Astrocyte (in vitro differentiated cells and primary cell): ENCODE results near the gene CA12. TPM values are rescaled to one million over a fixed set of nuclear protein-coding genes. Genes with fewer than 3 reads are reported as not detected.

Source experiments
- DNase-seq: peaks from one replicate; pipeline ENCODE4 v3.0.0-alpha.2; 2010; ENCODE audit warnings: low read depth
- FAIRE-seq: peaks from 2 replicates; lab custom pipeline; 2011; peaks lifted over from hg19 to GRCh38; lab: Jason Lieb, UNC
- H2AFZ ChIP-seq: 2 replicates; pipeline ENCODE4 v1.6.0; 2012; ENCODE audit warnings: low read depth, low read length, inconsistent platforms
- H3K27ac ChIP-seq: 2 replicates; pipeline ENCODE4 v1.5.1; 2011; ENCODE audit warnings: low read depth, low read length, inconsistent platforms
- H3K27me3 ChIP-seq: 2 replicates; pipeline ENCODE4 v1.6.0; 2011; ENCODE audit warnings: low read length, inconsistent platforms; ENCODE audit not compliant: insufficient read depth
- H3K36me3 ChIP-seq: 2 replicates; pipeline ENCODE4 v1.5.1; 2011; ENCODE audit warnings: low read length, inconsistent platforms; ENCODE audit not compliant: insufficient read depth
- H3K4me1 ChIP-seq: 2 replicates; pipeline ENCODE4 v1.5.1; 2011; ENCODE audit warnings: low read length, inconsistent platforms; ENCODE audit not compliant: insufficient read depth
- H3K4me2 ChIP-seq: 2 replicates; pipeline ENCODE4 v1.6.0; 2012; ENCODE audit warnings: low read length, inconsistent platforms
- H3K4me3 ChIP-seq: 2 replicates; pipeline ENCODE4 v1.5.1; 2011; ENCODE audit warnings: low read depth, mild to moderate bottlenecking, low read length, inconsistent platforms; ENCODE audit not compliant: insufficient read depth
- H3K79me2 ChIP-seq: 2 replicates; pipeline ENCODE4 v1.6.0; 2012; ENCODE audit warnings: mild to moderate bottlenecking, low read length, inconsistent platforms; ENCODE audit not compliant: insufficient read depth
- H3K9ac ChIP-seq: 2 replicates; pipeline ENCODE4 v1.6.0; 2012; ENCODE audit warnings: mild to moderate bottlenecking, low read length, inconsistent platforms
- H3K9me3 ChIP-seq: 2 replicates; pipeline ENCODE4 v1.5.1; 2012; ENCODE audit warnings: low read depth, mild to moderate bottlenecking, low read length, inconsistent platforms; ENCODE audit not compliant: insufficient read depth
- H4K20me1 ChIP-seq: 2 replicates; pipeline ENCODE4 v1.6.0; 2012; ENCODE audit warnings: low read length, inconsistent platforms; ENCODE audit not compliant: insufficient read depth
- H3K27ac Mint-ChIP-seq: one replicate; pipeline ENCODE4 v1.8.0; 2021; ENCODE audit warnings: mild to moderate bottlenecking, mixed read lengths; ENCODE audit not compliant: unreplicated experiment
- H3K27me3 Mint-ChIP-seq: one replicate; pipeline ENCODE4 v1.8.0; 2021; ENCODE audit warnings: low read depth, mixed read lengths; ENCODE audit not compliant: unreplicated experiment
- H3K36me3 Mint-ChIP-seq: one replicate; pipeline ENCODE4 v1.8.0; 2021; ENCODE audit warnings: low read depth, mixed read lengths; ENCODE audit not compliant: unreplicated experiment
- H3K4me1 Mint-ChIP-seq: one replicate; pipeline ENCODE4 v1.8.0; 2021; ENCODE audit warnings: low read depth, mixed read lengths; ENCODE audit not compliant: unreplicated experiment
- H3K4me3 Mint-ChIP-seq: one replicate; pipeline ENCODE4 v1.8.0; 2021; ENCODE audit warnings: mild to moderate bottlenecking, moderate library complexity, mixed read lengths; ENCODE audit not compliant: unreplicated experiment
- H3K9me3 Mint-ChIP-seq: one replicate; pipeline ENCODE4 v1.8.0; 2021; ENCODE audit warnings: mild to moderate bottlenecking, mixed read lengths; ENCODE audit not compliant: unreplicated experiment
- CTCF ChIP-seq: IDR thresholded peaks from 2 replicates; pipeline ENCODE4 v1.5.1; 2011; ENCODE audit warnings: low read depth, mild to moderate bottlenecking, inconsistent platforms, low read length, moderate library complexity; ENCODE audit not compliant: insufficient read depth
- EZH2 ChIP-seq: IDR thresholded peaks from 2 replicates; pipeline ENCODE4 v1.6.1; 2012; ENCODE audit warnings: mild to moderate bottlenecking, low read length, inconsistent platforms; ENCODE audit not compliant: insufficient read depth
- total RNA-seq: library from RNA; stranded (reverse); gene quantifications from 2 replicates; pipeline ENCODE4 v1.2.1, GENCODE V29; 2021

CA12 gene
- total RNA-seq, 1 donor from 2014 or later = 0.54 TPM

- H3K4me2 ChIP-seq = no peak overlapping the region
- H3K27ac ChIP-seq = no peak overlapping the region
- TF ChIP-seq EZH2 = no peak
- no peak for TF ChIP-seq CTCF
- DNase-seq (no peak), FAIRE-seq (no peak)
- H3K4me3 ChIP-seq = no peak overlapping the region
- no peak overlapping the region for H3K27ac Mint-ChIP-seq
- no peaks in the 10 kb centered on the region for H3K79me2 ChIP-seq
- no peaks in the 10 kb centered on the region for H3K9me3 Mint-ChIP-seq
- peaks cover 22% of the 10 kb centered on the region for H3K4me1 ChIP-seq
- peaks cover 11% of the 10 kb centered on the region for H3K4me1 Mint-ChIP-seq
- H3K27me3 ChIP-seq = no peaks in the 10 kb centered on the region
- H3K36me3 ChIP-seq = no peaks in the 10 kb centered on the region
- H3K9me3 ChIP-seq = no peaks in the 10 kb centered on the region
- no peaks in the 10 kb centered on the region for H3K36me3 Mint-ChIP-seq
- H3K9ac ChIP-seq = no peak overlapping the region
- peaks cover 38% of the 10 kb centered on the region for H3K27me3 Mint-ChIP-seq
- H2AFZ ChIP-seq = no peak overlapping the region
- no peak overlapping the region for H3K4me3 Mint-ChIP-seq
- H4K20me1 ChIP-seq = no peaks in the 10 kb centered on the region
Measured at GRCh38 chr15:63351170-63351569, 30.5 kb downstream of the CA12 start.

- H3K27me3 ChIP-seq = no peaks in the 10 kb centered on the region
- H4K20me1 ChIP-seq = no peaks in the 10 kb centered on the region
- Mint-ChIP-seq H3K36me3 (no peaks in the 10 kb centered on the region), H3K9me3 (no peaks in the 10 kb centered on the region), H3K27ac (no peak overlapping the region), H3K4me3 (no peak overlapping the region), H3K27me3 (peaks cover 36% of the 10 kb centered on the region), H3K4me1 (peaks cover 11% of the 10 kb centered on the region)
- no peaks in the 10 kb centered on the region for H3K79me2 ChIP-seq
- DNase-seq = no peak
- H3K9me3 ChIP-seq = no peaks in the 10 kb centered on the region
- no peak overlapping the region for H3K4me2 ChIP-seq
- no peak overlapping the region for H3K9ac ChIP-seq
- no peak for FAIRE-seq
- no peak overlapping the region for H3K27ac ChIP-seq
- no peak overlapping the region for H3K4me3 ChIP-seq
- H3K4me1 ChIP-seq = peaks cover 23% of the 10 kb centered on the region
- no peak overlapping the region for H2AFZ ChIP-seq
- TF ChIP-seq CTCF (no peak), EZH2 (no peak)
- no peaks in the 10 kb centered on the region for H3K36me3 ChIP-seq
Measured at GRCh38 chr15:63350178-63350621, 31.4 kb downstream of the CA12 start.

- Histone ChIP-seq H3K36me3 (no peaks in the 10 kb centered on the region), H3K9ac (no peak overlapping the region), H3K4me3 (no peak overlapping the region), H3K9me3 (no peaks in the 10 kb centered on the region), H3K4me2 (no peak overlapping the region), H3K4me1 (peaks cover 28% of the 10 kb centered on the region), H3K27ac (no peak overlapping the region), H3K27me3 (no peaks in the 10 kb centered on the region), H4K20me1 (no peaks in the 10 kb centered on the region), H2AFZ (no peak overlapping the region), H3K79me2 (no peaks in the 10 kb centered on the region)
- Mint-ChIP-seq H3K27ac (no peak overlapping the region), H3K4me1 (peaks cover 15% of the 10 kb centered on the region), H3K4me3 (no peak overlapping the region), H3K36me3 (no peaks in the 10 kb centered on the region), H3K27me3 (peaks cover 38% of the 10 kb centered on the region), H3K9me3 (no peaks in the 10 kb centered on the region)
- no peak for TF ChIP-seq CTCF
- TF ChIP-seq EZH2 = no peak
- DNase-seq (no peak), FAIRE-seq (no peak)
Measured at GRCh38 chr15:63349621-63350020, 32.0 kb downstream of the CA12 start.
